Suprapubic skin (tissue), 3 donors: Measurements from ENCODE around the gene DNAH1.

Experiments
- POLR2AphosphoS5 ChIP-seq, 3 donors: sonication (generic); formaldehyde crosslinking; IDR thresholded peaks; one replicate each; pipeline ENCODE4 v1.6.1; 2017; ENCODE audit warnings: antibody characterized with exemption in 3 of 3
- TF ChIP-seq, protein P1 (sequence below), 2 donors: fragments of 200-600 bp in 1 of 2; fragments of 450-650 bp in 1 of 2; sonication (generic) in 1 of 2; IDR thresholded peaks; one replicate each; pipeline ENCODE4 v1.5.1; 2016 to 2019; ENCODE audit warnings: antibody characterized with exemption in 2 of 2, mild to moderate bottlenecking in 1 of 2, moderate library complexity in 1 of 2

DNA sequence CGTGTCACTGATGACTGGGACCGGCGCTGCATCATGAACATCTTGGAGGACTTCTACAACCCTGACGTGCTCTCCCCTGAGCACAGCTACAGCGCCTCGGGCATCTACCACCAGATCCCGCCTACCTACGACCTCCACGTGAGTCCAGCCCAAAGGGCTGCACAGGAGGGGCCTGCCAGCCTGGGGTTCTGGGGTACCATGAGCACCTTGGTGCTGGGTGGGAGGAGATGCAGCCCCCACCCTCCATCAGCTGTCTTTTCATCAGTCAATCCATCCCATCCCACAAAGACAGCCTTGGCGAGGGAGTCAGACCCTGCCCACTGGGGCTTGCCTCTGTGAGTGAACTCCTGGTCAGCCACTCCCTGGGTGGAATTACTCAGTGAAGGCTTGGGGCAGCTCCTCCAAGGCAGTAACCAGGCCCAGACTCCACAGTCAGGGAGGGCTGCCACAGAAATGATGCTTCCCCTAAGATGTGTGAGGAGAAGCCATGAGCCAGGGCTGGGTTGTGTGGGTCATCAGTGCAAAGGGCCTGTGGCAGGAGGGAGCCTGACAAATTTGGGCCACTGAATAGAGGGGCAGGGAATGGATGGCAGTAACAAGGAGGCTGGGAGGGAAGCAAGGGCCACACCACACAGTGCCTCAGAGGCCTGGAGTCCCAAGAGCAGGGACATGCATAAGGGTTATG lies 80.9 kb downstream of the DNAH1 start:
- TF ChIP-seq, protein P1, sequence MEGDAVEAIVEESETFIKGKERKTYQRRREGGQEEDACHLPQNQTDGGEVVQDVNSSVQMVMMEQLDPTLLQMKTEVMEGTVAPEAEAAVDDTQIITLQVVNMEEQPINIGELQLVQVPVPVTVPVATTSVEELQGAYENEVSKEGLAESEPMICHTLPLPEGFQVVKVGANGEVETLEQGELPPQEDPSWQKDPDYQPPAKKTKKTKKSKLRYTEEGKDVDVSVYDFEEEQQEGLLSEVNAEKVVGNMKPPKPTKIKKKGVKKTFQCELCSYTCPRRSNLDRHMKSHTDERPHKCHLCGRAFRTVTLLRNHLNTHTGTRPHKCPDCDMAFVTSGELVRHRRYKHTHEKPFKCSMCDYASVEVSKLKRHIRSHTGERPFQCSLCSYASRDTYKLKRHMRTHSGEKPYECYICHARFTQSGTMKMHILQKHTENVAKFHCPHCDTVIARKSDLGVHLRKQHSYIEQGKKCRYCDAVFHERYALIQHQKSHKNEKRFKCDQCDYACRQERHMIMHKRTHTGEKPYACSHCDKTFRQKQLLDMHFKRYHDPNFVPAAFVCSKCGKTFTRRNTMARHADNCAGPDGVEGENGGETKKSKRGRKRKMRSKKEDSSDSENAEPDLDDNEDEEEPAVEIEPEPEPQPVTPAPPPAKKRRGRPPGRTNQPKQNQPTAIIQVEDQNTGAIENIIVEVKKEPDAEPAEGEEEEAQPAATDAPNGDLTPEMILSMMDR (IDR thresholded peaks at IDR 0.05): no peak
- TF ChIP-seq POLR2AphosphoS5 (IDR thresholded peaks at IDR 0.05): no peak
